GM12878 (cell line): ENCODE data around the gene TMPRSS7.

ENCODE experiments used
- CHD4 ChIP-seq: fragments of 200-600 bp; sonication (generic); IDR thresholded peaks from 2 replicates; pipeline ENCODE4 v1.6.1; 2016; ENCODE audit warnings: mild to moderate bottlenecking
- CTCF ChIP-seq, 3 experiments: IDR thresholded peaks in 2 of 3; conservative IDR thresholded peaks in 1 of 3; 2 replicates each; pipeline ENCODE4 v1.5.1; 2011; ENCODE audit warnings: low read depth in 3 of 3, low read length in 3 of 3, mild to moderate bottlenecking in 3 of 3, control low read depth in 2 of 3, moderate library complexity in 2 of 3, inconsistent platforms in 1 of 3, mixed read lengths in 1 of 3; ENCODE audit not compliant: control insufficient read depth in 2 of 3, insufficient read depth in 1 of 3; ENCODE audit errors: extremely low read depth in 1 of 3
- ESRRA ChIP-seq: IDR thresholded peaks from 2 replicates; pipeline ENCODE4 v1.6.1; 2012; ENCODE audit warnings: mild to moderate bottlenecking, low read length, improper control_type of control experiment
- IKZF2 ChIP-seq, 2 experiments: fragments of 450-650 bp; IDR thresholded peaks; 2 replicates each; pipeline ENCODE4 v1.6.1; 2017; ENCODE audit warnings: mild to moderate bottlenecking in 2 of 2, moderate library complexity in 2 of 2
- MAX ChIP-seq: IDR thresholded peaks from 2 replicates; pipeline ENCODE4 v1.6.1; 2012; ENCODE audit warnings: low read depth, low read length, improper control_type of control experiment
- PML ChIP-seq: IDR thresholded peaks from 2 replicates; pipeline ENCODE4 v1.6.1; 2012; ENCODE audit warnings: low read length, inconsistent platforms
- SUZ12 ChIP-seq: fragments of 200-600 bp; sonication (generic); IDR thresholded peaks from one replicate; pipeline ENCODE4 v1.6.1; 2018; ENCODE audit warnings: antibody characterized with exemption, mild to moderate bottlenecking; ENCODE audit not compliant: unreplicated experiment
- TCF3 ChIP-seq: IDR thresholded peaks from 2 replicates; pipeline ENCODE4 v1.6.1; 2012; ENCODE audit warnings: low read depth, mild to moderate bottlenecking, low read length, borderline replicate concordance; ENCODE audit not compliant: insufficient read depth
- TF ChIP-seq, protein P1 (sequence below): IDR thresholded peaks from 2 replicates; pipeline ENCODE4 v1.6.1; 2012; ENCODE audit warnings: mild to moderate bottlenecking, low read depth, low read length
- TF ChIP-seq, protein P2 (sequence below): fragments of 450-650 bp; IDR thresholded peaks from 2 replicates; pipeline ENCODE4 v1.6.1; 2017; ENCODE audit warnings: mild to moderate bottlenecking, moderate library complexity

DNA sequence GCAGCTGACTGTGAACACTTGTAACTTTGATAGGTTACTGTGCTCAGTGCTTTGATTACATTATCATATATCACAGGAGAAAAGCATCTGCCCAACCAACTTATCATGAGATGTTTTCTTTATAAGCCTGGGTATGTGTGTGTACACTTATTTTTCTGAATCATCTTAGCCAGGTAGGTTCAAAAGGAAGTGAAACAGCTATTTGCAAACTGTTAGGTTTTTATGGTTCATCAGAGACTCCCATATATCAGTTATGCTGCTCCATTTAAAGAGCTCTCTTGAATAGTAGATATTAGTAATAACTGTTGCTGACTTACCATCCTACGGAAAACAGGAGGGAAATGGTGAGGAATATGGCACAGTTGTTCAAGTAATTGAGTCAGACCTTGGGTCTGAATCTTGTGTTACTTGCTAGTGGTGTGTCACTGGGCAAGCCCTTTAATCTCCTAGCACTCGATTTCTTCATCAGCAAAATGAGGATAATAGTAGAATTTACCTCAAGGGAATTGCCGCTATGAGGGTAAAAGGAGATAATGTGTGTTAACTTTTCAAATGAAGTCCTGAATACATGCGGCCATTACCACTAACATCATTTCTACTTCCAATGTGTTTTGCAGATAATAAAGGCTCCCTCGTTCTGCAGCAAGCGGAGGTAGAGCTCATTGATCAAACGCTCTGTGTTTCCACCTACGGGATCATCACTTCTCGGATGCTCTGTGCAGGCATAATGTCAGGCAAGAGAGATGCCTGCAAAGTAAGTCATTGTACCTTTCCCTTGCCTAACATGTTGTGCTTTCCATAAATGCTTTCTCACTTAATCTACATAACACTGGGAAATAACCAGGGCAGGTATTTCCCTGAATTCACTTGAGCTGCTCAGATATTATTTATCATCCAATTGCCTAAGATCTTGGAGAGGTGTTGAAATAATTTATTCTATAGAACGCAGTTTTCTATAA is 43.9 kb downstream of the TMPRSS7 start:
- TF ChIP-seq PML (no peak), CHD4 (no peak), SUZ12 (no peak), CTCF (IDR thresholded peaks at IDR 0.05 in 2 of 3, conservative IDR thresholded peaks at IDR 0.05 in 1 of 3; ENCODE audit: control insufficient read depth in 2 of 3, extremely low read depth in 1 of 3, insufficient read depth in 1 of 3, low read depth in 3 of 3, low read length in 3 of 3) (no peak), TCF3 (no peak), IKZF2 (IDR thresholded peaks at IDR 0.05) (no peak), ESRRA (no peak), MAX (no peak)
- TF ChIP-seq, protein P1, sequence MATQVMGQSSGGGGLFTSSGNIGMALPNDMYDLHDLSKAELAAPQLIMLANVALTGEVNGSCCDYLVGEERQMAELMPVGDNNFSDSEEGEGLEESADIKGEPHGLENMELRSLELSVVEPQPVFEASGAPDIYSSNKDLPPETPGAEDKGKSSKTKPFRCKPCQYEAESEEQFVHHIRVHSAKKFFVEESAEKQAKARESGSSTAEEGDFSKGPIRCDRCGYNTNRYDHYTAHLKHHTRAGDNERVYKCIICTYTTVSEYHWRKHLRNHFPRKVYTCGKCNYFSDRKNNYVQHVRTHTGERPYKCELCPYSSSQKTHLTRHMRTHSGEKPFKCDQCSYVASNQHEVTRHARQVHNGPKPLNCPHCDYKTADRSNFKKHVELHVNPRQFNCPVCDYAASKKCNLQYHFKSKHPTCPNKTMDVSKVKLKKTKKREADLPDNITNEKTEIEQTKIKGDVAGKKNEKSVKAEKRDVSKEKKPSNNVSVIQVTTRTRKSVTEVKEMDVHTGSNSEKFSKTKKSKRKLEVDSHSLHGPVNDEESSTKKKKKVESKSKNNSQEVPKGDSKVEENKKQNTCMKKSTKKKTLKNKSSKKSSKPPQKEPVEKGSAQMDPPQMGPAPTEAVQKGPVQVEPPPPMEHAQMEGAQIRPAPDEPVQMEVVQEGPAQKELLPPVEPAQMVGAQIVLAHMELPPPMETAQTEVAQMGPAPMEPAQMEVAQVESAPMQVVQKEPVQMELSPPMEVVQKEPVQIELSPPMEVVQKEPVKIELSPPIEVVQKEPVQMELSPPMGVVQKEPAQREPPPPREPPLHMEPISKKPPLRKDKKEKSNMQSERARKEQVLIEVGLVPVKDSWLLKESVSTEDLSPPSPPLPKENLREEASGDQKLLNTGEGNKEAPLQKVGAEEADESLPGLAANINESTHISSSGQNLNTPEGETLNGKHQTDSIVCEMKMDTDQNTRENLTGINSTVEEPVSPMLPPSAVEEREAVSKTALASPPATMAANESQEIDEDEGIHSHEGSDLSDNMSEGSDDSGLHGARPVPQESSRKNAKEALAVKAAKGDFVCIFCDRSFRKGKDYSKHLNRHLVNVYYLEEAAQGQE = no peak
- TF ChIP-seq, protein P2, sequence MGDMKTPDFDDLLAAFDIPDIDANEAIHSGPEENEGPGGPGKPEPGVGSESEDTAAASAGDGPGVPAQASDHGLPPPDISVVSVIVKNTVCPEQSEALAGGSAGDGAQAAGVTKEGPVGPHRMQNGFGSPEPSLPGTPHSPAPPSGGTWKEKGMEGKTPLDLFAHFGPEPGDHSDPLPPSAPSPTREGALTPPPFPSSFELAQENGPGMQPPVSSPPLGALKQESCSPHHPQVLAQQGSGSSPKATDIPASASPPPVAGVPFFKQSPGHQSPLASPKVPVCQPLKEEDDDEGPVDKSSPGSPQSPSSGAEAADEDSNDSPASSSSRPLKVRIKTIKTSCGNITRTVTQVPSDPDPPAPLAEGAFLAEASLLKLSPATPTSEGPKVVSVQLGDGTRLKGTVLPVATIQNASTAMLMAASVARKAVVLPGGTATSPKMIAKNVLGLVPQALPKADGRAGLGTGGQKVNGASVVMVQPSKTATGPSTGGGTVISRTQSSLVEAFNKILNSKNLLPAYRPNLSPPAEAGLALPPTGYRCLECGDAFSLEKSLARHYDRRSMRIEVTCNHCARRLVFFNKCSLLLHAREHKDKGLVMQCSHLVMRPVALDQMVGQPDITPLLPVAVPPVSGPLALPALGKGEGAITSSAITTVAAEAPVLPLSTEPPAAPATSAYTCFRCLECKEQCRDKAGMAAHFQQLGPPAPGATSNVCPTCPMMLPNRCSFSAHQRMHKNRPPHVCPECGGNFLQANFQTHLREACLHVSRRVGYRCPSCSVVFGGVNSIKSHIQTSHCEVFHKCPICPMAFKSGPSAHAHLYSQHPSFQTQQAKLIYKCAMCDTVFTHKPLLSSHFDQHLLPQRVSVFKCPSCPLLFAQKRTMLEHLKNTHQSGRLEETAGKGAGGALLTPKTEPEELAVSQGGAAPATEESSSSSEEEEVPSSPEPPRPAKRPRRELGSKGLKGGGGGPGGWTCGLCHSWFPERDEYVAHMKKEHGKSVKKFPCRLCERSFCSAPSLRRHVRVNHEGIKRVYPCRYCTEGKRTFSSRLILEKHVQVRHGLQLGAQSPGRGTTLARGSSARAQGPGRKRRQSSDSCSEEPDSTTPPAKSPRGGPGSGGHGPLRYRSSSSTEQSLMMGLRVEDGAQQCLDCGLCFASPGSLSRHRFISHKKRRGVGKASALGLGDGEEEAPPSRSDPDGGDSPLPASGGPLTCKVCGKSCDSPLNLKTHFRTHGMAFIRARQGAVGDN = no peak
